WTC11 (cell line): ENCODE measurements around the gene RNF125. TPM values are rescaled to one million over a fixed set of nuclear protein-coding genes. Genes with fewer than 3 reads are reported as not detected.
A peak's percentile ranks its signal among the peaks of the same experiment; 100 is the strongest.

Experiments used
- ATF1 ChIP-seq: sonication (generic); formaldehyde crosslinking; IDR thresholded peaks from 2 replicates; pipeline ENCODE4 v1.8.1; 2023; ENCODE audit warnings: mild to moderate bottlenecking, moderate library complexity, missing genetic modification reagents
- CREB1 ChIP-seq: sonication (generic); formaldehyde crosslinking; IDR thresholded peaks from 2 replicates; pipeline ENCODE4 v1.8.0; 2023; ENCODE audit warnings: mild to moderate bottlenecking, missing genetic modification reagents
- FOXJ3 ChIP-seq: sonication (generic); formaldehyde crosslinking; IDR thresholded peaks from 2 replicates; pipeline ENCODE4 v1.9.0; 2021; ENCODE audit warnings: missing genetic modification reagents, mild to moderate bottlenecking, borderline replicate concordance
- FOXK1 ChIP-seq: sonication (generic); formaldehyde crosslinking; IDR thresholded peaks from 2 replicates; pipeline ENCODE4 v1.8.0; 2022; ENCODE audit warnings: mild to moderate bottlenecking, moderate library complexity, missing genetic modification reagents
- FOXP1 ChIP-seq: sonication (generic); formaldehyde crosslinking; IDR thresholded peaks from 2 replicates; pipeline ENCODE4 v1.8.0; 2022; ENCODE audit warnings: missing genetic modification reagents, mild to moderate bottlenecking, moderate library complexity, borderline replicate concordance
- GABPB1 ChIP-seq: sonication (generic); formaldehyde crosslinking; IDR thresholded peaks from 2 replicates; pipeline ENCODE4 v1.8.1; 2023; ENCODE audit warnings: mild to moderate bottlenecking, missing genetic modification reagents
- GTF2I ChIP-seq: fragments of 250-450 bp; sonication (Bioruptor Pico); conservative IDR thresholded peaks from 2 replicates; pipeline ENCODE4 v1.4.0; 2021; ENCODE audit warnings: mild to moderate bottlenecking
- HMGA2 ChIP-seq: fragments of 250-450 bp; sonication (Bioruptor Pico); IDR thresholded peaks from 2 replicates; pipeline ENCODE4 v1.4.0; 2021; ENCODE audit warnings: mild to moderate bottlenecking, moderate library complexity
- IRF2 ChIP-seq: sonication (generic); formaldehyde crosslinking; IDR thresholded peaks from 2 replicates; pipeline ENCODE4 v1.8.0; 2022; ENCODE audit warnings: low read depth, missing genetic modification reagents, borderline replicate concordance
- KAT7 ChIP-seq: sonication (generic); formaldehyde crosslinking; IDR thresholded peaks from 2 replicates; pipeline ENCODE4 v1.8.1; 2023; ENCODE audit warnings: missing genetic modification reagents, mild to moderate bottlenecking, borderline replicate concordance
- MXD4 ChIP-seq: fragments of 250-450 bp; sonication (Bioruptor Pico); IDR thresholded peaks from 2 replicates; pipeline ENCODE4 v1.8.0; 2021; ENCODE audit warnings: mild to moderate bottlenecking, moderate library complexity, borderline replicate concordance
- MYBL2 ChIP-seq: sonication (generic); formaldehyde crosslinking; IDR thresholded peaks from 2 replicates; pipeline ENCODE4 v1.8.1; 2023; ENCODE audit warnings: mild to moderate bottlenecking, moderate library complexity, missing genetic modification reagents
- NFE2L1 ChIP-seq: sonication (generic); formaldehyde crosslinking; IDR thresholded peaks from 2 replicates; pipeline ENCODE4 v1.8.1; 2023; ENCODE audit warnings: missing genetic modification reagents
- NR3C1 ChIP-seq: sonication (generic); formaldehyde crosslinking; conservative IDR thresholded peaks from 2 replicates; pipeline ENCODE4 v1.8.1; 2023; ENCODE audit warnings: low read depth, mild to moderate bottlenecking, missing genetic modification reagents
- RELA ChIP-seq: sonication (generic); formaldehyde crosslinking; IDR thresholded peaks from 2 replicates; pipeline ENCODE4 v1.8.1; 2022; ENCODE audit warnings: missing genetic modification reagents, mild to moderate bottlenecking, borderline replicate concordance
- SMAD4 ChIP-seq: sonication (generic); formaldehyde crosslinking; IDR thresholded peaks from 2 replicates; pipeline ENCODE4 v1.8.0; 2022; ENCODE audit warnings: mild to moderate bottlenecking, missing genetic modification reagents
- SOX15 ChIP-seq: fragments of 250-450 bp; sonication (Bioruptor Pico); IDR thresholded peaks from 2 replicates; pipeline ENCODE4 v1.9.0; 2021; ENCODE audit warnings: mild to moderate bottlenecking
- SP1 ChIP-seq: sonication (generic); formaldehyde crosslinking; conservative IDR thresholded peaks from 2 replicates; pipeline ENCODE4 v1.8.1; 2022; ENCODE audit warnings: missing genetic modification reagents
- ZNF232 ChIP-seq: sonication (generic); formaldehyde crosslinking; IDR thresholded peaks from 2 replicates; pipeline ENCODE4 v1.8.0; 2022; ENCODE audit warnings: mild to moderate bottlenecking, missing genetic modification reagents
- ZNF396 ChIP-seq: fragments of 250-450 bp; sonication (Bioruptor Pico); IDR thresholded peaks from 2 replicates; pipeline ENCODE4 v1.8.0; 2021; ENCODE audit warnings: mild to moderate bottlenecking, moderate library complexity, borderline replicate concordance
- ZNF423 ChIP-seq: fragments of 250-450 bp; sonication (Bioruptor Pico); IDR thresholded peaks from 2 replicates; pipeline ENCODE4 v2.1.2; 2022; ENCODE audit warnings: mild to moderate bottlenecking, moderate library complexity
- ZNF671 ChIP-seq: fragments of 250-450 bp; sonication (Bioruptor Pico); IDR thresholded peaks from 2 replicates; pipeline ENCODE4 v1.8.0; 2021; ENCODE audit warnings: mild to moderate bottlenecking
- total RNA-seq: library from RNA; stranded (reverse); gene quantifications from 3 replicates; pipeline ENCODE4 v1.2.3, GENCODE V29; 2021
- TF ChIP-seq, protein P1 (sequence below): sonication (generic); formaldehyde crosslinking; IDR thresholded peaks from 2 replicates; pipeline ENCODE4 v1.8.1; 2022; ENCODE audit warnings: low read depth, missing genetic modification reagents, borderline replicate concordance
- TF ChIP-seq, protein P2 (sequence below): fragments of 250-450 bp; sonication (Bioruptor Pico); IDR thresholded peaks from 2 replicates; pipeline ENCODE4 v1.9.0; 2021; ENCODE audit warnings: moderate library complexity, mild to moderate bottlenecking, inconsistent platforms, borderline replicate concordance
- TF ChIP-seq, protein P3 (sequence below): sonication (generic); formaldehyde crosslinking; IDR thresholded peaks from 2 replicates; pipeline ENCODE4 v1.8.0; 2022; ENCODE audit warnings: mild to moderate bottlenecking, missing genetic modification reagents
- TF ChIP-seq, protein P4 (sequence below): sonication (generic); formaldehyde crosslinking; IDR thresholded peaks from 2 replicates; pipeline ENCODE4 v1.8.1; 2023; ENCODE audit warnings: mild to moderate bottlenecking, missing genetic modification reagents, moderate library complexity
- TF ChIP-seq, protein P5 (sequence below): fragments of 250-450 bp; sonication (Bioruptor Pico); IDR thresholded peaks from 2 replicates; pipeline ENCODE4 v1.9.0; 2021; ENCODE audit warnings: mild to moderate bottlenecking
- TF ChIP-seq, protein P6 (sequence below): sonication (generic); formaldehyde crosslinking; IDR thresholded peaks from 2 replicates; pipeline ENCODE4 v1.8.1; 2023; ENCODE audit warnings: mild to moderate bottlenecking, missing genetic modification reagents, borderline replicate concordance

Gene RNF125
- total RNA-seq, 1 experiment from 2014 or later = 14.9 TPM

DNA sequence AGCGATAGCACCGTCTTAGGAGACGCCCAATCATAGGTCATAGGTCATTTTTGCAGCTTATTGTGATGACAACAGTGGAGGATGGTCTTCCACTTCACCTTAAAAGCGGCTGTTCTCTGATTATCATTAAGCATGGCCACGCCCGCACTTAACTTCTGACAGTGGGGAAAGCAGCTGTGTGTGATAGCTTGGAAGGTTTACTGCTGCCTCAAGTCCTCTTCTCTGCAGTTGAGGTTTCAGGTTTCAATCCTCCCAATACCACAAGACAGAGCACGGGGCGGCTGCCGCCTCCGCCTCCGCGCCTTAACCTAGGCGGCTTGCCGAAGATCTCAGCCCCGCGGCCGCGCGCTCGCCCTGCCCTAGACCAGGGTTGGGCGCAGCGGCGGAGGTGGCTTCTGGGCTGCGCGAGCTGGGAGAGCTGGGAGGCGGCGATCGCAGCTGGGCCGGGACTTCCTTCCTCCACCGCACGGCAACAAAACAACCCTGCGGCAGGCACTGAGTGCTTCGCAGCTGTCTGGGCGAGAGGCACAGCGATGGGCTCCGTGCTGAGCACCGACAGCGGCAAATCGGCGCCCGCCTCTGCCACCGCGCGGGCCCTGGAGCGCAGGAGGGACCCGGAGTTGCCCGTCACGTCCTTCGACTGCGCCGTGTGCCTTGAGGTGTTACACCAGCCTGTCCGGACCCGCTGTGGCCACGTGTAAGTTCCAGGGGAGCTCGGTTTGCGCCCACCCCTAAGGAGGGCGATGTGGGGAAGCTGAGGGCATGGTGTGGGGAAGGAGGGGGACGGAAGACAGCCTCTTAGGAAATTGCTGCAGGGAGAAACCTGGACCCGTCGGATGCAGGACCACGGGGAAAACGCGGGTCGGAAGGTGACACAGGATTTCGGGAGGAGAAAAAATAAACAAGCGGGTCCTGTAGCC, at the start of gene RNF125 (continued):
- TF ChIP-seq, protein P1, sequence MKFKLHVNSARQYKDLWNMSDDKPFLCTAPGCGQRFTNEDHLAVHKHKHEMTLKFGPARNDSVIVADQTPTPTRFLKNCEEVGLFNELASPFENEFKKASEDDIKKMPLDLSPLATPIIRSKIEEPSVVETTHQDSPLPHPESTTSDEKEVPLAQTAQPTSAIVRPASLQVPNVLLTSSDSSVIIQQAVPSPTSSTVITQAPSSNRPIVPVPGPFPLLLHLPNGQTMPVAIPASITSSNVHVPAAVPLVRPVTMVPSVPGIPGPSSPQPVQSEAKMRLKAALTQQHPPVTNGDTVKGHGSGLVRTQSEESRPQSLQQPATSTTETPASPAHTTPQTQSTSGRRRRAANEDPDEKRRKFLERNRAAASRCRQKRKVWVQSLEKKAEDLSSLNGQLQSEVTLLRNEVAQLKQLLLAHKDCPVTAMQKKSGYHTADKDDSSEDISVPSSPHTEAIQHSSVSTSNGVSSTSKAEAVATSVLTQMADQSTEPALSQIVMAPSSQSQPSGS (CRISPR knock-in tag) = no peak
- no peak for TF ChIP-seq CREB1 (CRISPR knock-in tag)
- no peak for TF ChIP-seq SP1 (CRISPR knock-in tag)
- TF ChIP-seq NFE2L1 (CRISPR knock-in tag) = no peak
- peak; percentile 94; the same call in 1 of the 2 replicates for TF ChIP-seq FOXP1 (CRISPR knock-in tag)
- TF ChIP-seq, protein P2, sequence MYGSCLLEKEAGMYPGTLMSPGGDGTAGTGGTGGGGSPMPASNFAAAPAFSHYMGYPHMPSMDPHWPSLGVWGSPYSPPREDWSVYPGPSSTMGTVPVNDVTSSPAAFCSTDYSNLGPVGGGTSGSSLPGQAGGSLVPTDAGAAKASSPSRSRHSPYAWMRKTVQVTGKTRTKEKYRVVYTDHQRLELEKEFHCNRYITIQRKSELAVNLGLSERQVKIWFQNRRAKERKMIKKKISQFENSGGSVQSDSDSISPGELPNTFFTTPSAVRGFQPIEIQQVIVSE (CRISPR knock-in tag) = no peak
- no peak for TF ChIP-seq ZNF671 (CRISPR knock-in tag)
- 0 out of 2 replicates have a peak, but pooled peaks have one; percentile 15 for TF ChIP-seq ZNF232 (CRISPR knock-in tag)
- no peak for TF ChIP-seq MXD4 (CRISPR knock-in tag)
- TF ChIP-seq, protein P3, sequence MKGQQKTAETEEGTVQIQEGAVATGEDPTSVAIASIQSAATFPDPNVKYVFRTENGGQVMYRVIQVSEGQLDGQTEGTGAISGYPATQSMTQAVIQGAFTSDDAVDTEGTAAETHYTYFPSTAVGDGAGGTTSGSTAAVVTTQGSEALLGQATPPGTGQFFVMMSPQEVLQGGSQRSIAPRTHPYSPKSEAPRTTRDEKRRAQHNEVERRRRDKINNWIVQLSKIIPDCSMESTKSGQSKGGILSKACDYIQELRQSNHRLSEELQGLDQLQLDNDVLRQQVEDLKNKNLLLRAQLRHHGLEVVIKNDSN (CRISPR knock-in tag) = no peak; the same call in 1 of the 2 replicates
- no peak for TF ChIP-seq HMGA2 (CRISPR knock-in tag)
- TF ChIP-seq GABPB1 (CRISPR knock-in tag) = peak; percentile 76; the same call in 1 of the 2 replicates
- peak; percentile 93; the same call in 1 of the 2 replicates for TF ChIP-seq RELA
- TF ChIP-seq ATF1 (CRISPR knock-in tag) = peak; percentile 80; the same call in 1 of the 2 replicates
- TF ChIP-seq FOXJ3 (CRISPR knock-in tag) = no peak
- TF ChIP-seq IRF2 (CRISPR knock-in tag) = no peak
- 0 out of 2 replicates have a peak, but pooled peaks have one; percentile 63 for TF ChIP-seq KAT7
- TF ChIP-seq, protein P4, sequence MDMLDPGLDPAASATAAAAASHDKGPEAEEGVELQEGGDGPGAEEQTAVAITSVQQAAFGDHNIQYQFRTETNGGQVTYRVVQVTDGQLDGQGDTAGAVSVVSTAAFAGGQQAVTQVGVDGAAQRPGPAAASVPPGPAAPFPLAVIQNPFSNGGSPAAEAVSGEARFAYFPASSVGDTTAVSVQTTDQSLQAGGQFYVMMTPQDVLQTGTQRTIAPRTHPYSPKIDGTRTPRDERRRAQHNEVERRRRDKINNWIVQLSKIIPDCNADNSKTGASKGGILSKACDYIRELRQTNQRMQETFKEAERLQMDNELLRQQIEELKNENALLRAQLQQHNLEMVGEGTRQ = no peak
- no peak for TF ChIP-seq ZNF423
- TF ChIP-seq FOXK1 (CRISPR knock-in tag) = no peak; the same call in 1 of the 2 replicates
- no peak for TF ChIP-seq ZNF396 (CRISPR knock-in tag)
- TF ChIP-seq, protein P5, sequence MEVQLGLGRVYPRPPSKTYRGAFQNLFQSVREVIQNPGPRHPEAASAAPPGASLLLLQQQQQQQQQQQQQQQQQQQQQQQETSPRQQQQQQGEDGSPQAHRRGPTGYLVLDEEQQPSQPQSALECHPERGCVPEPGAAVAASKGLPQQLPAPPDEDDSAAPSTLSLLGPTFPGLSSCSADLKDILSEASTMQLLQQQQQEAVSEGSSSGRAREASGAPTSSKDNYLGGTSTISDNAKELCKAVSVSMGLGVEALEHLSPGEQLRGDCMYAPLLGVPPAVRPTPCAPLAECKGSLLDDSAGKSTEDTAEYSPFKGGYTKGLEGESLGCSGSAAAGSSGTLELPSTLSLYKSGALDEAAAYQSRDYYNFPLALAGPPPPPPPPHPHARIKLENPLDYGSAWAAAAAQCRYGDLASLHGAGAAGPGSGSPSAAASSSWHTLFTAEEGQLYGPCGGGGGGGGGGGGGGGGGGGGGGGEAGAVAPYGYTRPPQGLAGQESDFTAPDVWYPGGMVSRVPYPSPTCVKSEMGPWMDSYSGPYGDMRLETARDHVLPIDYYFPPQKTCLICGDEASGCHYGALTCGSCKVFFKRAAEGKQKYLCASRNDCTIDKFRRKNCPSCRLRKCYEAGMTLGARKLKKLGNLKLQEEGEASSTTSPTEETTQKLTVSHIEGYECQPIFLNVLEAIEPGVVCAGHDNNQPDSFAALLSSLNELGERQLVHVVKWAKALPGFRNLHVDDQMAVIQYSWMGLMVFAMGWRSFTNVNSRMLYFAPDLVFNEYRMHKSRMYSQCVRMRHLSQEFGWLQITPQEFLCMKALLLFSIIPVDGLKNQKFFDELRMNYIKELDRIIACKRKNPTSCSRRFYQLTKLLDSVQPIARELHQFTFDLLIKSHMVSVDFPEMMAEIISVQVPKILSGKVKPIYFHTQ = no peak
- TF ChIP-seq SOX15 (CRISPR knock-in tag) = no peak
- TF ChIP-seq SMAD4 (CRISPR knock-in tag) = no peak
- TF ChIP-seq NR3C1 (CRISPR knock-in tag) = no peak
- TF ChIP-seq, protein P6, sequence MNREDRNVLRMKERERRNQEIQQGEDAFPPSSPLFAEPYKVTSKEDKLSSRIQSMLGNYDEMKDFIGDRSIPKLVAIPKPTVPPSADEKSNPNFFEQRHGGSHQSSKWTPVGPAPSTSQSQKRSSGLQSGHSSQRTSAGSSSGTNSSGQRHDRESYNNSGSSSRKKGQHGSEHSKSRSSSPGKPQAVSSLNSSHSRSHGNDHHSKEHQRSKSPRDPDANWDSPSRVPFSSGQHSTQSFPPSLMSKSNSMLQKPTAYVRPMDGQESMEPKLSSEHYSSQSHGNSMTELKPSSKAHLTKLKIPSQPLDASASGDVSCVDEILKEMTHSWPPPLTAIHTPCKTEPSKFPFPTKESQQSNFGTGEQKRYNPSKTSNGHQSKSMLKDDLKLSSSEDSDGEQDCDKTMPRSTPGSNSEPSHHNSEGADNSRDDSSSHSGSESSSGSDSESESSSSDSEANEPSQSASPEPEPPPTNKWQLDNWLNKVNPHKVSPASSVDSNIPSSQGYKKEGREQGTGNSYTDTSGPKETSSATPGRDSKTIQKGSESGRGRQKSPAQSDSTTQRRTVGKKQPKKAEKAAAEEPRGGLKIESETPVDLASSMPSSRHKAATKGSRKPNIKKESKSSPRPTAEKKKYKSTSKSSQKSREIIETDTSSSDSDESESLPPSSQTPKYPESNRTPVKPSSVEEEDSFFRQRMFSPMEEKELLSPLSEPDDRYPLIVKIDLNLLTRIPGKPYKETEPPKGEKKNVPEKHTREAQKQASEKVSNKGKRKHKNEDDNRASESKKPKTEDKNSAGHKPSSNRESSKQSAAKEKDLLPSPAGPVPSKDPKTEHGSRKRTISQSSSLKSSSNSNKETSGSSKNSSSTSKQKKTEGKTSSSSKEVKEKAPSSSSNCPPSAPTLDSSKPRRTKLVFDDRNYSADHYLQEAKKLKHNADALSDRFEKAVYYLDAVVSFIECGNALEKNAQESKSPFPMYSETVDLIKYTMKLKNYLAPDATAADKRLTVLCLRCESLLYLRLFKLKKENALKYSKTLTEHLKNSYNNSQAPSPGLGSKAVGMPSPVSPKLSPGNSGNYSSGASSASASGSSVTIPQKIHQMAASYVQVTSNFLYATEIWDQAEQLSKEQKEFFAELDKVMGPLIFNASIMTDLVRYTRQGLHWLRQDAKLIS = peak; percentile 76; the same call in 1 of the 2 replicates
- TF ChIP-seq GTF2I (CRISPR knock-in tag) = no peak
- no peak for TF ChIP-seq MYBL2 (CRISPR knock-in tag)
